AG09319 (cell line): ENCODE measurements around the gene PTPN5.

ENCODE experiments used
- DNase-seq: peaks from one replicate; pipeline ENCODE4 v3.0.0-alpha.2; 2010; ENCODE audit warnings: low read depth; ENCODE audit errors: extremely low read depth
- CTCF ChIP-seq: IDR thresholded peaks from 2 replicates; pipeline ENCODE4 v1.5.1; 2011; ENCODE audit warnings: low read depth, mild to moderate bottlenecking, inconsistent platforms, low read length, moderate library complexity

PTPN5 gene

GRCh38 chr11:18710545-18710944 is 81.1 kb downstream of the PTPN5 start:
- DNase-seq = no peak
- no peak for TF ChIP-seq CTCF

GRCh38 chr11:18709414-18709813 is 82.2 kb downstream of the PTPN5 start:
- no peak for DNase-seq
- no peak for TF ChIP-seq CTCF

- no peak for TF ChIP-seq CTCF
- DNase-seq = no peak
These were observed 83.7 kb downstream of the PTPN5 start for GRCh38 chr11:18707811-18708340.

- TF ChIP-seq CTCF = no peak
- no peak for DNase-seq
These were observed 85.0 kb downstream of the PTPN5 start for GRCh38 chr11:18706330-18707243.

GRCh38 chr11:18705651-18706281 is 85.8 kb downstream of the PTPN5 start:
- TF ChIP-seq CTCF = no peak
- DNase-seq = no peak

GRCh38 chr11:18704698-18705097 is 86.9 kb downstream of the PTPN5 start:
- TF ChIP-seq CTCF = no peak
- no peak for DNase-seq
